K562 (cell line): Measurements from ENCODE around the gene KLF1. TPM values are rescaled to one million over a fixed set of nuclear protein-coding genes. Genes with fewer than 3 reads are reported as not detected.
A peak's percentile ranks its signal among the peaks of the same experiment; 100 is the strongest.

ENCODE experiments used
- BCOR ChIP-seq: fragments of 450-650 bp; IDR thresholded peaks from 2 replicates; pipeline ENCODE4 v1.6.1; 2016
- CHD1 ChIP-seq: fragments of 200-600 bp; sonication (generic); IDR thresholded peaks from one replicate; pipeline ENCODE4 v1.6.1; 2012; ENCODE audit warnings: mild to moderate bottlenecking, moderate library complexity, low read length, inconsistent platforms
- DPF2 ChIP-seq: fragments of 450-650 bp; IDR thresholded peaks from 2 replicates; pipeline ENCODE4 v1.6.1; 2016
- E2F6 ChIP-seq, 2 experiments: IDR thresholded peaks; 2 replicates each; pipeline ENCODE4 v1.6.1; 2011; ENCODE audit warnings: borderline replicate concordance in 1 of 2, control low read depth in 1 of 2, low read depth in 1 of 2, low read length in 1 of 2, mild to moderate bottlenecking in 1 of 2, mixed read lengths in 1 of 2, moderate library complexity in 1 of 2; ENCODE audit not compliant: insufficient read depth in 1 of 2, insufficient read length in 1 of 2, poor library complexity in 1 of 2, severe bottlenecking in 1 of 2; ENCODE audit errors: extremely low read depth in 1 of 2
- ELF2 ChIP-seq: fragments of 250-450 bp; sonication (Bioruptor Pico); IDR thresholded peaks from 2 replicates; pipeline ENCODE4 v1.5.0; 2021; ENCODE audit warnings: mild to moderate bottlenecking
- GATAD2A ChIP-seq: fragments of 450-650 bp; IDR thresholded peaks from 2 replicates; pipeline ENCODE4 v1.6.1; 2017
- GTF2A2 ChIP-seq: IDR thresholded peaks from 2 replicates; pipeline ENCODE4 v1.6.1; 2016; ENCODE audit warnings: mild to moderate bottlenecking, missing genetic modification characterization, missing compliant biosample characterization
- HDGF ChIP-seq: fragments of 450-650 bp; IDR thresholded peaks from 2 replicates; pipeline ENCODE4 v1.6.1; 2016
- IRF1 ChIP-seq: sonication (generic); formaldehyde crosslinking; IDR thresholded peaks from 2 replicates; pipeline ENCODE4 v1.8.0; 2022; ENCODE audit warnings: missing genetic modification reagents, mild to moderate bottlenecking, borderline replicate concordance
- KDM2B ChIP-seq: fragments of 250-450 bp; sonication (Bioruptor Pico); IDR thresholded peaks from 2 replicates; pipeline ENCODE4 v1.8.0; 2021; ENCODE audit warnings: mild to moderate bottlenecking, moderate library complexity
- NFXL1 ChIP-seq: fragments of 450-650 bp; formaldehyde crosslinking; IDR thresholded peaks from 2 replicates; pipeline ENCODE4 v1.4.0; 2021; ENCODE audit warnings: mild to moderate bottlenecking
- NR3C1 ChIP-seq: sonication (generic); formaldehyde crosslinking; IDR thresholded peaks from 2 replicates; pipeline ENCODE4 v1.8.1; 2022; ENCODE audit warnings: missing genetic modification reagents
- NUFIP1 ChIP-seq: fragments of 450-650 bp; IDR thresholded peaks from 2 replicates; pipeline ENCODE4 v1.6.1; 2018; ENCODE audit not compliant: partially characterized antibody
- PPARD ChIP-seq: fragments of 250-450 bp; sonication (Bioruptor Pico); IDR thresholded peaks from 2 replicates; pipeline ENCODE4 v1.8.0; 2022; ENCODE audit warnings: inconsistent platforms, mild to moderate bottlenecking, moderate library complexity
- RUNX1 ChIP-seq: sonication (generic); IDR thresholded peaks from 2 replicates; pipeline ENCODE4 v1.6.1; 2016; ENCODE audit warnings: antibody characterized with exemption, low read depth
- SMAD2 ChIP-seq: fragments of 150-350 bp; IDR thresholded peaks from 2 replicates; pipeline ENCODE4 v1.6.1; 2014; ENCODE audit warnings: low read depth, mild to moderate bottlenecking, low read length
- SMARCA4 ChIP-seq: fragments of 450-650 bp; IDR thresholded peaks from 2 replicates; pipeline ENCODE4 v1.6.1; 2016
- SMARCA5 ChIP-seq: fragments of 450-650 bp; IDR thresholded peaks from 2 replicates; pipeline ENCODE4 v1.6.1; 2016
- SRSF1 ChIP-seq: fragments of 200-400 bp; formaldehyde crosslinking; IDR thresholded peaks from 2 replicates; pipeline ENCODE4 v1.6.1; 2017; ENCODE audit warnings: mild to moderate bottlenecking, low read depth, low read length, moderate library complexity
- SRSF3 ChIP-seq: fragments of 200-400 bp; formaldehyde crosslinking; IDR thresholded peaks from 2 replicates; pipeline ENCODE4 v1.6.1; 2016; ENCODE audit warnings: mild to moderate bottlenecking, low read length, moderate library complexity; ENCODE audit not compliant: insufficient read depth
- TAL1 ChIP-seq: fragments of 450-650 bp; IDR thresholded peaks from 2 replicates; pipeline ENCODE4 v1.6.1; 2016; ENCODE audit warnings: mild to moderate bottlenecking
- TARDBP ChIP-seq: fragments of 450-650 bp; IDR thresholded peaks from 2 replicates; pipeline ENCODE4 v1.6.1; 2016
- TCF3 ChIP-seq: sonication (generic); formaldehyde crosslinking; IDR thresholded peaks from 2 replicates; pipeline ENCODE4 v1.4.0; 2020; ENCODE audit warnings: mild to moderate bottlenecking, missing genetic modification reagents
- TCFL5 ChIP-seq: fragments of 250-450 bp; sonication (Bioruptor Pico); conservative IDR thresholded peaks from 2 replicates; pipeline ENCODE4 v1.6.1; 2021; ENCODE audit warnings: mild to moderate bottlenecking, moderate library complexity, matching md5 sums
- ZNF121 ChIP-seq: sonication (generic); formaldehyde crosslinking; conservative IDR thresholded peaks from 2 replicates; pipeline ENCODE4 v1.8.0; 2022; ENCODE audit warnings: missing genetic modification reagents
- ZNF23 ChIP-seq: fragments of 250-450 bp; sonication (Bioruptor Pico); IDR thresholded peaks from 2 replicates; pipeline ENCODE4 v1.4.0; 2020; ENCODE audit warnings: mild to moderate bottlenecking
- ZNF324 ChIP-seq: fragments of 250-450 bp; sonication (Bioruptor Pico); IDR thresholded peaks from 2 replicates; pipeline ENCODE4 v1.4.0; 2020; ENCODE audit warnings: mild to moderate bottlenecking
- ZNF512 ChIP-seq: IDR thresholded peaks from 2 replicates; pipeline ENCODE4 v1.6.1; 2016; ENCODE audit warnings: missing genetic modification characterization, missing compliant biosample characterization
- ZNF699 ChIP-seq: fragments of 250-450 bp; sonication (Bioruptor Pico); IDR thresholded peaks from 2 replicates; pipeline ENCODE4 v1.8.0; 2021; ENCODE audit warnings: mild to moderate bottlenecking, moderate library complexity; ENCODE audit not compliant: insufficient replicate concordance
- ZNF830 ChIP-seq: fragments of 250-450 bp; sonication (Bioruptor Pico); IDR thresholded peaks from 2 replicates; pipeline ENCODE4 v1.5.0; 2021; ENCODE audit warnings: mild to moderate bottlenecking
- polyA plus RNA-seq, 8 experiments: library from polyadenylated mRNA; depleted of rRNA in 4 of 8; stranded (reverse) in 5 of 8; unstranded in 3 of 8; fragments of >200 nt; fragmentation: Nextera tagmentation in 2 of 8; fragmentation: Illumina TruSeq in 1 of 8; extraction: Ambion mirVana in 2 of 8; extraction: Trizol in 1 of 8; gene quantifications; 2 replicates each; pipeline versions ENCODE4 v1.2.1 to v1.2.3, GENCODE V29; 2011 to 2014; ENCODE audit warnings: inconsistent platforms in 1 of 8, missing spikeins in 1 of 8
- total RNA-seq, 7 experiments: library from RNA; depleted of rRNA in 6 of 7; stranded (reverse); fragments of >200 nt in 6 of 7; fragmentation: Illumina TruSeq in 2 of 7; extraction: Trizol in 2 of 7; gene quantifications; 2 replicates each; pipeline versions ENCODE4 v1.2.1 to v1.2.3, GENCODE V29; 2011 to 2021; ENCODE audit warnings: low replicate concordance in 1 of 7

Gene KLF1
- total and polyA plus RNA-seq, 9 of the 15 experiments (the other 6 are each of a cell fraction or from before 2014, with no cell fraction given): 8.4 to 163 (median 47.3) TPM

- TF ChIP-seq TCFL5 (CRISPR knock-in tag): no peak
- peak; percentile 72 for TF ChIP-seq CHD1
- no peak for TF ChIP-seq ZNF23 (CRISPR knock-in tag)
- TF ChIP-seq BCOR: no peak
- no peak for TF ChIP-seq SMAD2
- no peak for TF ChIP-seq DPF2
- 0 out of 2 replicates have a peak, but pooled peaks have one; percentile 55 for TF ChIP-seq ELF2 (CRISPR knock-in tag)
- TF ChIP-seq GATAD2A: no peak
- no peak for TF ChIP-seq TARDBP
- TF ChIP-seq NUFIP1: no peak
- no peak for TF ChIP-seq TAL1
- TF ChIP-seq SMARCA5: 0 out of 2 replicates have a peak, but pooled peaks have one; percentile 11
- TF ChIP-seq IRF1 (CRISPR knock-in tag): no peak
- TF ChIP-seq ZNF830: 0 out of 2 replicates have a peak, but pooled peaks have one; percentile 17
- TF ChIP-seq ZNF699: no peak
- no peak for TF ChIP-seq NR3C1 (CRISPR knock-in tag)
- 0 out of 2 replicates have a peak, but pooled peaks have one; percentile 57 for TF ChIP-seq SRSF3
- TF ChIP-seq NFXL1 (CRISPR knock-in tag): no peak
- no peak for TF ChIP-seq RUNX1
- TF ChIP-seq ZNF512 (tag): no peak
- TF ChIP-seq SMARCA4: 0 out of 2 replicates have a peak, but pooled peaks have one; percentile 8
- no peak for TF ChIP-seq GTF2A2
- TF ChIP-seq ZNF121: 0 out of 2 replicates have a peak, but pooled peaks have one; percentile 17
- peak; percentile 44; the same call in 1 of the 2 replicates for TF ChIP-seq ZNF324
- TF ChIP-seq HDGF: no peak
- TF ChIP-seq TCF3: no peak
- TF ChIP-seq PPARD (CRISPR knock-in tag): no peak
- TF ChIP-seq SRSF1: no peak
- TF ChIP-seq E2F6 (IDR thresholded peaks at IDR 0.05; ENCODE audit: borderline replicate concordance in 1 of 2, extremely low read depth in 1 of 2, insufficient read depth in 1 of 2, insufficient read length in 1 of 2, low read depth in 1 of 2, low read length in 1 of 2, poor library complexity in 1 of 2, severe bottlenecking in 1 of 2): no peak
- no peak for TF ChIP-seq KDM2B
These were observed 2.4 kb downstream of the KLF1 start (continued) for GRCh38 chr19:12884627-12884925.
